HG03439 (cell line): ENCODE measurements around the gene FBXO2.
A peak's percentile ranks its signal among the peaks of the same experiment; 100 is the strongest.

Source experiments
- ATAC-seq: cut with Tn5 transposase; IDR thresholded peaks from one replicate; pipeline ENCODE4 v1.9.1; 2021; ENCODE audit warnings: mild to moderate bottlenecking, moderate library complexity; ENCODE audit not compliant: unreplicated experiment

FBXO2 gene

DNA sequence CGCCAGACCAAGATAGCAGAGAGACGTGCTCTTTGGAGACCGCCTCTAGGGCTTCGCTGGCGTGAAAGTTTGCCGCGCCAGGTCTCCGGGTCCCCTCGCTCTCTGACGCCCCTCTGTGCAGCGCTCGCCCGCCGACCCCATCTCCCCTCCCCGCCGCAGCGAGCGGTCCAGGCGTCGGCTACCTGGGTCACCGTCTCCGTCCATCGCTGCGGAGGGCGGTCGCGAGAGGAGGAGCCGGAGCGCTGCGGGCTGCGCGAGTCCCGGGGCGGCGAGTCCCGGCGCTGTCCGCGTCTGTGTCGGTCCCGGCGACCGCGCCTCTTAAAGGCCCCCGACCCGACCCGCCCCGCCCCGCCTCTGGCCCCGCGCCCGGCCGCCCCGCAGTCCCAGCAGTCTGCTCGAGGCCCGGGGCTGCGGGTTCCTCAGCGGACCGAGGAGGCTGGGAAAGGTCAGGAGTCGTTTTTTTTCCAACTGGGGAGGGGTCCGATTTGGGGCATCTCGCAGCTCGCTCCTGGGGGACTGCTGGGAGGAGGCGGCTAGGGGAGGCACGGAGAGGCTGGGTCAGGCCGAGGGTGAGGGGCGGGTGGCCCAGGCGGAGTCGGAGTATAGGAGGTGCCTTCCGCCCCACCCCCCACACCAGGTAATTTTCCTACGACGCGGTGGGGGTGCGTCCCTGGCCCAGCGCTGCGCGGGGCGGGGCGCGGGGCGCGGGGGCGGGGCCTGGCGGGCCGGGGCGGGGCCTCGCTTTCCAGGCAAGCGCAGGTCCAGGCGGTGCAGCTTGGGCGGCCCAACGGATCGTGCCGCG, at the start of gene FBXO2, which contains the start of gene FBXO44:
Gene FBXO2, minus strand, starts transcription at position 293 of the 802 bp plus-strand sequence. Its CDS starts 89 bp downstream, at position 204.
Gene FBXO44, plus strand, starts transcription at position 741 of the 802 bp plus-strand sequence. CDS start 959 bp downstream, outside the sequence.
- ATAC-seq: peak; percentile 62

GRCh38 chr1:11703357-11704193, 49.3 kb upstream of the FBXO2 start:
- no peak for ATAC-seq

DNA sequence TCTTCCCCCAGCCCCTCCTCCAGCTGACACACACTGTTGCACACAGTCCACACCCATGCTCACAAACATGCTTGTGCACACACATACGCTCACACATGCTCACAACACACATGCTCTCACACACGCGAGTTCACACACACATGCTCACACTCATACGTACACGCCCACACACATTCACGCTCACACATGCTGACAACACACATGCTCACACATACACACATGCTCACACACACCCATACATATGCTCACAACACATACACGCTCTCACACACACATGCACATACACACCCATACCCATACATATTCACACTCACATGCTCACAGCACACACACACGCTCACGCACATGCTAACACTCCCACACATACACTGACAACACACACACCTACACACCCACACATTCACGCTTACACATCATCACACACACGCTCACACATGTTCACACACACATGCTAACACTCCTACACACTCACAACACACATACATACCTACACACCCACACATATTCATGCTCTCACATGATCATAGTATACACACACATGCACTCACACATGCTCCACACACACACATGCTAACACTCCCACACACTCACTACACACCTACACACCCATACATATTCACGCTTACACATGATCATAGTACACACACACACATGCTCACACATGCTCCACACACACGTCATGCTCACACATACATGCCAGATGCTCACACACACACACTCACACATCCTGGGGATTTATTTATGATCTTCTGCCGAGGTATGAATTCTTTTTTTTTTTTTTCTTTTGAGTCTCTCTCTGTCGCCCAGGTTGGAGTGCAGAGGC, 48.0 kb upstream of the FBXO2 start:
- ATAC-seq: no peak

DNA sequence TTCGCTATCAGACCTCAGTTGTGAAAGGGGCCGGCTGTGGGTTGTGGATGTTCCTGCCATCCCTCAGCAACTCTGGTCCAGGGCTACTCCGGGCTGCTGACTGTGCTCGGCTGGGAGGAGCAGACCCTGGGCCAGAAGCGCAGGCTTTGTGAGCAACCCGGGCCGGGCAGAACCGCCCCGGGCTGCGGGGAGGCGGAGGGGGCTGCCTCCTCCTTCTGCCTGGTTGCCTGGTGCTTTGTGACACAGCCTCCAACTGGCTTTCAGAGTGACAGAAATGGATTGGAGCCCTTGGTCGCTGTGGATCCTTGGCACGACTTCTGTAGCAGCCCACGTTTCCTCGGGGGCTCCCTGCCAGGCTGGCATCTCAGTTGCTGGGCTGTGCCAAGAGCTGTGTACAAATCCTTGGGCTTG, 47.3 kb upstream of the FBXO2 start:
- ATAC-seq: no peak

DNA sequence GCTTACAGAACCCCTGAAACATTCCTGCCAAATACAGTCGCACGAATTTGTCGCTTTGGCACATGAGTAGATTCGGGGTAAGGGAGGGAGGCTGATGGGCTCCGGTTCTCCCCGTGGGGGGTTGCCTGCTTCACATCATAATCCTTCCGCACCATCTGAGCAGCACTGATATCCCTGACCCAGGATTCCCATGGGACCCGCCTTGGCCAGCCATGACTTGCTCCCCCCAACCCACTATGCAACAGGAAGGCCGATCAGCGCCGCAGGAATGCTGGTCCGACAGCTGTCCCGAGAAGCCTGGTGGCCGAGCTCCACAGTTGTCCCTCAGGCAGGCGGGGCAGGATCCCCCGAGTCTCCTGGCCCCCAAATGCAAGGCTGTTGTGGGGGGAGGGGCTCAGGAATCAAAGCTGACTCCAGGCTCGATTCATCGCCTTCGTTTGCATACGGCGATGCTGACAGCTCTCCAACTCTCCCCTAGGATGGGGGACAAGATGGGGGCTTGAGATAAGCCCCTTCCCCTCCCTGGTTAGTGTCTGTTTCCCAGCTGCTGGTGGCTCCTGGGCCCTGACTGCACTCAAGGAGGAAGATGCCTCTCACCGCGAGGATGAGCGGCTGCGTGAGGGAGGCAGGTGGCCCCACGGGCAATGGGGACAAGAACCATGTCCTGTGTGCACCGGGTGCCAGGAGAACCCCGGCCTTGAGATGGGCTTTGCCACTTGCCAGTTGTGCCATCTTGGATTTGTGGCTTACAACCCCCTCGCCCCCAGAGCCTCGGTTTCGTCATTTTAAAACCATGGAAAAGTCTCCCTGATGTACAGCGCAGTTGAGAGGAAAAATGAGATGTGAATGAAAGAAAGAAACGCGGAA, 46.6 kb upstream of the FBXO2 start:
- ATAC-seq: no peak

DNA sequence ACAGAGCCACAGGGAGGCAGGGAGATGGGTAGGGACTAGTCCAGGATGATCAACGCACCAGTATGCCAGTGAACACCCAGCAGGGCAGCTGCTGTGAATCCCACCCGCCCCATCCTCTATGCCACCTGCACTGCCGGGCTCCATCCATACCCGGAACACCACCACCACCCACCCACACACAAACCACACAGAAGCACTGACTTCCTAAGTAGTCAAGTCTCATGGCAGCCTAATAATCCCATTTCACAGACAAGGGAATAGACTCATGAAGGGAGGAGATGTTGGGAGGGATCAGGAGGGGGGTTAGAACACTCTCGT, 43.6 kb upstream of the FBXO2 start:
- no peak for ATAC-seq

DNA sequence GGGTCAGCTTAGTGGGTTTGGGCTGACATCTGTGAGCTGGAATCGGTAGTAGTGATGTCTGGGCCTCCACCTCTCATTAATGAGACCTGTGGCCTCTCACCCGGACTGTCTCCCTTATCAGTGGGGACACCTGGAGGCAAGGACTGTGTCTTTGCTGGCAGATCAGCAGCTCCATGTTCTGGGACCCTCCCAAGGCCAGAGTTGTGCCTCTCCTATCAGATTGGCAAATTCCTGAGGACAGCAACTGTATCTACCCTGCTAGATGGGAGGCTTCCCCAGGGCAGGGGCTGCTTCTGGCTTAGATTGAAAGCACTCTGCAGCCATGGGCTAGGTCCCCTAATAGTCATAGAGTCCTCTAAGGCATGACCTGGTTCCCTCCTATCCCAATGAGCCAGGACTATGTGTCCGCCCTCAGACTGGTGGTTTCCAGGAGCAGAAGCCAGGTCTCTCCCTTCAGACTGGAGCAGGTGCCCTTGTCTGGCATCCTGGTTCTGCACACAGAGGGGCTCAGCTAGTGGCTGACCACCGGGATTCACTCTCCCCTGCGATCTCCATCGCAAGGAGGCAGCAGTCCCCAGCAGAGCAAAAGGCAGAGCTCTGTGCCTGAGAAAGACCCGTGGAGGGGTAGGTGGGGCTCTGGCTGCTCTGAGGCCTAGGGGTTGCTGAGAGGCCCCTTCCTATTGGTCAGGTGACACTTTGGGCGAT, 43.1 kb upstream of the FBXO2 start:
- ATAC-seq: no peak

- ATAC-seq: no peak
These were observed 41.6 kb upstream of the FBXO2 start for GRCh38 chr1:11695861-11696260.

- ATAC-seq: no peak
These were observed 39.7 kb upstream of the FBXO2 start for GRCh38 chr1:11693917-11694316.

GRCh38 chr1:11693024-11693590, 38.9 kb upstream of the FBXO2 start:
- no peak for ATAC-seq

DNA sequence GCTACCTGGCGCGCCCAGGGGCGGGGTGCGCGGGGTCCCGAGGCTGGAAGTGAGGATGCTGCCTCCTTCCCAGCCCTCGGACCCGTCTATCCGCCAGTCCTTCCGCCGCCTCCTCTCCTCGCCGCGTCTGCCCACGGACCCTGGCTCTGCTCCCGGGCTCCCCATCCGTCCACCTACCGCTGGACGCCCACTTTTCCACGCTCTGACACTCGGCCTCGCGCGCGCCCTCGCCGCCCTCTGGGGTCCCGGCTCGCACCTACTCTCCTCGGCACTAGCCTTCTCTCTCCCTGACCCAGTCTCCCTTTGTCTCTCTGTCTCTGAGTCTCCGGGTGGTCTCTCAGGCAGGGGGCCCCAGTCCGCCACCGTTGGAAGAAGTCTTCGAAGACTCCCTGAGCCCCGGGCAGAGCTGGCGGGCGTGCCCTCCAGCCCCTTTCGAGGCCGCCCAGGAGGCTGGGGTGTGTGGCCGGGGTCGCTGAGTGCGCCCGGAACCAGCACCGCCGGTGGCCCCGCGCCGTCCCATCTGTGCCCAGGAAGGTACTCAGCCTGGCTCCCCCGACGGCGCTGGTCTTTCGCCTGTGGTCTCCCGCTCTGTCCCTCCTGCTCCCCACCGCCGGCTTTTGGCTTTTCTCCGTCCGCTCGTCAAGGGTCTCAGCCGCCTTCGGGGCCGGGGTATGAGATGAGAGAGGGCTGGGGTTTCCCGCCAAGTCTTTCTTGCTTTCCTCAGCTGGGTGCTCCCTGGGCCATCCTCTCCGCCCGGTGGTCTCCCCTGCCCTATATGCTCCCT, 37.9 kb upstream of the FBXO2 start:
- no peak for ATAC-seq

DNA sequence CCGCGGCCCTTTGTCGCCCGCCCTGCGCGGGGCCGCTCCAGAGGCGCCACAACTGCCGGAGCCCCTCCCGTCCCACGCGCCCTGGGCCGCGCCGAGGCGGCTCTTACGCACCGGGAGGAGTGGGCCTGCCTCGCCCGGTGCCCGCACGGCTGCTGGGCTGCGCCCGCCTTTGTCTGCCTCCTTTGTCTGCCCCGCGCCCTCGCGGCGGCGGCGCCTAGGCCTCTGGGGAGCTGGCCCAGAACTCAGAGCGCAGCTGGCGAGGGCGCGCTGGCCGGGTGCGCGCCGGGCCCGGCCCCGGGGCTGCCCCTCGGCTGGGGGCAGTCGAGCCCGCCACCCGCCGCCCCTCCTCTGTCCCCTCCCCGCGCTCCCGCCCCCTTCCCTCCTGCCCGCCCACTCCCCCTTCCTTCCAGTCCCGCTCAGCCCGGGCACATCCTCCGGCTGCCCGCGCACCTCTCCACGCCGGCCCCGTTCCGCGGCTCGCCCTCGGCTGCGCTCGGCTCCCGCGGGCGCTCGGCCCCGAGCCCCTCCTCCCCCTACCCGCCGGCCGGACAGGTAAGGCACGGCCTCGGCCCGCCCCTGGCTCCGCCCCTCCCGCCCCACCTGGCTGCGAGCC, 37.2 kb upstream of the FBXO2 start, which contains the start of gene DRAXIN:
Gene DRAXIN, plus strand, starts transcription at position 409 of the 613 bp plus-strand sequence. CDS start 14,549 bp downstream, outside the sequence.
- ATAC-seq: no peak

- no peak for ATAC-seq
These were observed 36.4 kb upstream of the FBXO2 start for GRCh38 chr1:11690397-11691301.

- no peak for ATAC-seq
These were observed 34.3 kb upstream of the FBXO2 start for GRCh38 chr1:11688506-11688905.

GRCh38 chr1:11685210-11685752, 31.1 kb upstream of the FBXO2 start:
- ATAC-seq: no peak

- ATAC-seq: no peak
These were observed 29.8 kb upstream of the FBXO2 start for GRCh38 chr1:11684070-11684469.

- ATAC-seq: no peak
These were observed 28.6 kb upstream of the FBXO2 start for GRCh38 chr1:11682799-11683198.
